Measurements from ENCODE around the gene CMTM2.
A peak's percentile ranks its signal among the peaks of the same experiment; 100 is the strongest.
"Not testable (repeated sequence)": the region's sequence is repeated elsewhere in the genome, so short reads cannot be mapped to it uniquely, and the experiment has no call there.

Gene CMTM2

GRCh38 chr16:66605979-66606751 is 26.9 kb downstream of the CMTM2 start:
- DNase-seq (ENCODE audit: low read depth): no peak

- DNase-seq (ENCODE audit: low read depth): peak; percentile 71
Observed at GRCh38 chr16:66608241-66609138, 29.2 kb downstream of the CMTM2 start.

- no peak for DNase-seq (ENCODE audit: low read depth)
Observed at GRCh38 chr16:66609139-66609510, 29.9 kb downstream of the CMTM2 start.

- DNase-seq (ENCODE audit: low read depth): no peak
Observed at GRCh38 chr16:66610111-66610820, 31.0 kb downstream of the CMTM2 start.

GRCh38 chr16:66611911-66612310 is 32.6 kb downstream of the CMTM2 start:
- DNase-seq (ENCODE audit: low read depth): not testable (repeated sequence)

- DNase-seq (ENCODE audit: low read depth): no peak
Observed at GRCh38 chr16:66612422-66612821, 33.2 kb downstream of the CMTM2 start.

GRCh38 chr16:66614161-66614802 is 35.0 kb downstream of the CMTM2 start:
- DNase-seq (ENCODE audit: low read depth): no peak

GRCh38 chr16:66616169-66616568 is 36.9 kb downstream of the CMTM2 start:
- no peak for DNase-seq (ENCODE audit: low read depth)

- no peak for DNase-seq (ENCODE audit: low read depth)
Observed at GRCh38 chr16:66616592-66616991, 37.3 kb downstream of the CMTM2 start.

GRCh38 chr16:66617010-66617434 is 37.8 kb downstream of the CMTM2 start:
- no peak for DNase-seq (ENCODE audit: low read depth)

- DNase-seq (ENCODE audit: low read depth): no peak
Observed at GRCh38 chr16:66617728-66618127, 38.5 kb downstream of the CMTM2 start.

- DNase-seq (ENCODE audit: low read depth): no peak
Observed at GRCh38 chr16:66618588-66619375, 39.5 kb downstream of the CMTM2 start.

GRCh38 chr16:66619534-66620428 is 40.5 kb downstream of the CMTM2 start:
- DNase-seq (ENCODE audit: low read depth): no peak

- DNase-seq (ENCODE audit: low read depth): no peak
Observed at GRCh38 chr16:66620429-66620795, 41.1 kb downstream of the CMTM2 start.

- DNase-seq (ENCODE audit: low read depth): no peak
Observed at GRCh38 chr16:66621973-66622372, 42.7 kb downstream of the CMTM2 start.

- DNase-seq (ENCODE audit: low read depth): no peak
Observed at GRCh38 chr16:66622863-66623262, 43.6 kb downstream of the CMTM2 start.

GRCh38 chr16:66623755-66624154 is 44.5 kb downstream of the CMTM2 start:
- DNase-seq (ENCODE audit: low read depth): no peak

- DNase-seq (ENCODE audit: low read depth): not testable (repeated sequence)
Observed at GRCh38 chr16:66627611-66628378, 48.5 kb downstream of the CMTM2 start.

- DNase-seq (ENCODE audit: low read depth): no peak
Observed at GRCh38 chr16:66629856-66630255, 50.6 kb downstream of the CMTM2 start.
